A549 treated with DMSO at 1 μM for 4 hours (cell line): Measurements from ENCODE around the gene RAB13. TPM values are rescaled to one million over a fixed set of nuclear protein-coding genes. Genes with fewer than 3 reads are reported as not detected.

ENCODE experiments used
- total RNA-seq: library from RNA; stranded (reverse); fragments of 200-300 nt; extraction: Qiagen RNA extraction; gene quantifications from 5 replicates; pipeline ENCODE4 v1.2.3, GENCODE V29; 2022; ENCODE audit warnings: low read depth

Gene RAB13
- total RNA-seq: 129 to 155 TPM (median 130 TPM) in 5 replicates

GRCh38 chr1:153985941-153986761 is at the start of gene RAB13:
Gene RAB13 (minus strand): TSS chr1:153986339. CDS start chr1:153986236, 103 bp downstream.

GRCh38 chr1:153990468-153991150 is 4.5 kb upstream of the RAB13 start, which contains the start of gene RPS27:
Gene RPS27 (plus strand): TSS chr1:153990762. CDS start chr1:153990797, 35 bp downstream.

GRCh38 chr1:153977250-153978240 is 8.6 kb downstream of the RAB13 start, which contains the start of gene JTB:
Gene JTB (minus strand): TSS chr1:153977674. CDS start chr1:153977252, 422 bp downstream.

GRCh38 chr1:153967107-153967999 is 18.8 kb downstream of the RAB13 start, which contains the start of gene CREB3L4:
Gene CREB3L4 (plus strand): TSS chr1:153967902. CDS start chr1:153968526, 624 bp downstream.

GRCh38 chr1:153963030-153963849 is 22.9 kb downstream of the RAB13 start, which contains the start of gene SLC39A1:
Gene SLC39A1 (minus strand): TSS chr1:153963537. CDS start chr1:153962715, 822 bp downstream.

GRCh38 chr1:153958111-153958960 is 27.8 kb downstream of the RAB13 start, which contains the start of gene CRTC2:
Gene CRTC2 (minus strand): TSS chr1:153958612. CDS start chr1:153958497, 115 bp downstream.

GRCh38 chr1:153946622-153947241 is 39.4 kb downstream of the RAB13 start, which contains the start of gene DENND4B:
Gene DENND4B (minus strand): TSS chr1:153946718. CDS start chr1:153944374, 2,344 bp downstream.

Other genes starting within 250 kb of the RAB13 start
- gene SLC27A3, start 210.9 kb downstream of the RAB13 start, total RNA-seq: 1.1 to 2.0 TPM (median 1.4 TPM) in 5 replicates
- 9.1 to 12.0 TPM (median 11.8 TPM) in 5 replicates for gene GATAD2B, start 63.4 kb downstream of the RAB13 start, total RNA-seq
- gene DENND4B, start 39.6 kb downstream of the RAB13 start, total RNA-seq: 26.1 to 38.2 TPM (median 34.8 TPM) in 5 replicates
- gene CRTC2, start 27.7 kb downstream of the RAB13 start, total RNA-seq: 32.7 to 45.4 TPM (median 42.7 TPM) in 5 replicates
- gene SLC39A1, start 22.8 kb downstream of the RAB13 start, total RNA-seq: 154 to 166 TPM (median 163 TPM) in 5 replicates
- gene CREB3L4, start 18.4 kb downstream of the RAB13 start, total RNA-seq: 8.7 to 11.8 TPM (median 10.7 TPM) in 5 replicates
- 109 to 159 TPM (median 148 TPM) in 5 replicates for gene JTB, start 8.7 kb downstream of the RAB13 start, total RNA-seq
- gene RPS27, start 4.4 kb upstream of the RAB13 start, total RNA-seq: 4,334 to 7,196 TPM (median 4,362 TPM) in 5 replicates
- gene NUP210L, start 168.7 kb upstream of the RAB13 start, total RNA-seq: not detected in 5 replicates
- gene TPM3, start 205.8 kb upstream of the RAB13 start, total RNA-seq: 447 to 541 TPM (median 495 TPM) in 5 replicates
- gene CFAP141, start 220.0 kb upstream of the RAB13 start, total RNA-seq: not detected in 5 replicates
- 97.7 to 120 TPM (median 115 TPM) in 5 replicates for gene UBAP2L, start 234.6 kb upstream of the RAB13 start, total RNA-seq